NCI-H1105 treated with DMSO at 0.1 percent for 48 hours (cell line): ENCODE results near the gene TRIM54.
"Not testable (repeated sequence)": the region's sequence is repeated elsewhere in the genome, so short reads cannot be mapped to it uniquely, and the experiment has no call there.

Experiments
- DNase-seq: peaks from one replicate; lab custom pipeline; 2025; lab: John Stamatoyannopoulos, UW

Gene TRIM54

DNA sequence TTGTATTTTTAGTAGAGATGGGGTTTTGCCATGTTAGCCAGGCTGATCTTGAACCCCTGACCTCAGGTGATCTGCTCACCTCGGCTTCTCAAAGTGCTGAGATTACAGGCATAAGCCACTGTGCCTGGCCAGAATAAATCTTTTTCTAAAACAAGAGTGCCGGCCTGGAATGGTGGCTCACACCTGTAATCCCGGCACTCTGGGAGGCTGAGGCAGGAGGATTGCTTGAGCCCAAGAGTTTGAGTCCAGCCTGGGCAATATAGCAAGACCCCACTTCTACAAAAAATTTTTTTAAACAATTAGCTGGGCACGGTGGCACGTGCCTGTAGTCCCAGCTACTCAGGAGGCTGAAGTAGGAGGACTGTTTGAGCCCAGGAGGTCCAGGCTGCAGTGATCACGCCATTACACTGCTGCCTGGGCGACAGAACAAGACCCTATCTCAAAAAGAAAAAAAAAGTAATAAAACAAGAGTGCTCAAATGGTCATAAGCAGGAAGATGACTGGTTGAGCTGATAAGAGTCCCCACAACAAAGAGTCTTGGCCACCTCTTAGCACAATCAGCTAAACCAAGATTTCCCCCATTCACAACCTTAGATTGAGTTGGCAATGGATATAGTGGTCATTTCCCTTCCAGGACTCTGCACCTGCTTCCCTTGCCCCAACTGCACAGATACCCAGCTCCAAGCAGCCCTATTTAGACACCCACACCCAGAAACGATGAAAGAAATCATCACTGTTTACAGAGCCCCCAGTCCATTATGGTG is 31.8 kb downstream of the TRIM54 start:
- DNase-seq: no peak

DNA sequence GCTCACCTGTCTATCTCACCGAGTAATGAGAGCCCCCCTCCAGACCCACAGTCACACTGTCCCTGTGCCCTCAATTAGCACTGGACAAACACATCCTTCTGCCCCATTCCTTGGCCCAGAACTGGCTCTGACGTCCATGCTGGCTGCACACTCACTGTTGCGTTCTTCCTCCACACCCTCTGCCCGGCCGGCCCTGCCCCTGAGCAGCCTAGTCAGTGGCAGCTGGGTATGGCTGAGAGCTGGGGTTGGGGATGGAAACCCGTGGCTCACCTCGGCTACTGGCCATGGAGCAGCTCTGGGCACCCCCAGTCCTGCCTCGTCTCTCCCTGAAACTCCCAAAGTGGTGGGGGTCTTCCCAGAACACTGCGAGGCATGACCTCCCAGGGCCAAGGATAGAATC is 32.5 kb downstream of the TRIM54 start:
- DNase-seq: no peak

DNA sequence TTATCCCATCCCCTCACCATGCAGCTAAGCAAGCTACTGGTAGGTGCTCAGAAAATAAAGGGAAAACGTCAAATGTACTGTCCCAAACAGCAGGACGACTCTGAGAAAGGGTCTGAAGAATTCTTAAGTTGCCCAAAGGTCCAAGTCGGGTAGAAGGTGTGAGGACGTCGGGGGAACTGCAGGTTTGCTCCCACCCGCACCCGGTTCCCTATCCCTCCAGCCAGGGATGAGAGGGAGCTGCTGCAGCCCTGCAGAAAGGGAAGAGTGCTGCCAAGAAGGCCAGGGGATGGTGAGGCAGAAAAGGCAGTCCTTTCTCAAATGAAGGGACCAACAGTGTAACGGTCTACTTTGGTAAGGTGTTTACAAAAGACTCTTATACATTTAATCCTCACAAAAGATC is 32.9 kb downstream of the TRIM54 start:
- DNase-seq: no peak

DNA sequence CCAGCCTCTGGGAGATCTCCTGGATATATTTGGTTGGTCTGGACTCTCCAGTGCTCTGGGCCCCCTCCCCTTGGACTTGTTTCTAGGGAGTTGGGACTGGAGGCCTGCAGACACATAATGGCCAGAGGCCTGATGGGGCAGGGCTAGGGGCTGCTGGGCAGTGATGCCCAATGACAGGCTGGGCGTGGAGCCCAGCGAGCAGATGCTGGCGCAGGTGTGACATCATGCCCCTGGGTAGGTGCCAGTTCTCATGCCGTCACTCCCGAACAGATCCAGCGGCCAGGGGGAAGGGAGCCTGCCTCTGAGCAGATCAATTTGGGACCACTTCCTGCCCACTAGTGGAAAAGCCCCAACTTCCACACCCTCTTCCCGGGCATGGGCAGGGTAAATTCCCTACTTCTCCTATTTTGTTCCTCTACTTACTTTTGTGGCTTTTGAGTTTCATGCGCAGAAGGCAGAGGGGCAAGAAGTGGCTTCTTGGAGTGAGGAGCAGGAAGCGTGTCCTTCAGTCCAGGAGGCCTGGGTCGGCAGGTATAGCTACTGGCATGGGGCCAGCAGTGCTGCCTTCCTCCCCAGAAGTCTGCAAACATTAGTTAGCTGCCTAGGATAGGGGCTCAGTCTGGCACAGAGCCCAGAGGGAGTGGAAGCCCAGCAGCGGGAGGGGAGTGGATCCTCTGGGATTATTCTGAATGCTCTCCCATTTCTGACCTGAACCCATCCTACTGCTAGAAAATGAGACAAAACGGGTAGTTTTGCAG is 34.6 kb downstream of the TRIM54 start:
- peak; percentile 64 for DNase-seq

DNA sequence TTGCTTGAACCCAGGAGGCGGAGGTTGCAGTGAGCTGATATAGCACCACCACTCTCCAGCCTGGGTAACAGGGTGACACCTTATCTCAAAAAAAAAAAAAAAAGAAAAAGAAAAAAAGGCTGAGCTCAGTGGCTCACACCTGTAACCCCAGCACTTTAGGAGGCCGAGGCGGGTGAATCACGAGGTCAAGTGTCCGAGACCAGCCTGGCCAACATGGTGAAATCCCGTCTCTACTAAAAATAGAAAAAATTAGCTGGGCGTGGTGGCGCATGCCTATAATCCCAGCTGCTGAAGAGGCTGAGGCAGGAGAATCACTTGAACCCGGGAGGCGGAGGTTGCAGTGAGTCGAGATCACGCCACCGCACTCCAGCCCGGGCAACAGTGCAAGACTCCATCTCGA is 37.6 kb downstream of the TRIM54 start:
- not testable (repeated sequence) for DNase-seq

DNA sequence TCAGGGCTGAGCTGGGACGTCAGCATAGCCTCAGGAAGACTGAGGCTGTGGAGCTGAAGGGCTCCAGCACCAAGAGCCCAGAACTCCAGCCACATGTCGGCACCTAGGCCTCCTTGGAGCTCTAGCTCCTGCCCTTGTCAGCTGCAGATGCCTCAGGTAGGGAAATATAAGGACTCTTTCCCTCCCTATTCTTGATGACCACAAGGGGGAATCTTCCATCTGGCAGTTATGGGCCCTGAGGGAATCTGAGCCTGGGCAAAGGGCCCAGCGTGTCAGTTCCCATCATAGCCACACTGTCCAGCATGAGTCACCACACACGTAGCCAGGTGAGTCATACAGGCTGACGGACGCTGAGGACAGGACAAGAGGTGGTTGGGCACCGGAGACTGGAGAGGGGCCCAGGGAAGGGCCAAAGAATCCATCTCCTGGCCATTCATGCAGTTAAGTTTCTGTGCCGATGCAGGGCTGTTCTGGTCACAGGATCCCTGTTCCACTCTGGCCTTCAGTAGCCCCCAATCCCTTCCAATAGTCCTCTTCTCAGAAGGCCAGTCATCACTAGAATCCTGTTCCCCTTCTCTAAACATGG is 38.8 kb downstream of the TRIM54 start:
- DNase-seq: no peak

DNA sequence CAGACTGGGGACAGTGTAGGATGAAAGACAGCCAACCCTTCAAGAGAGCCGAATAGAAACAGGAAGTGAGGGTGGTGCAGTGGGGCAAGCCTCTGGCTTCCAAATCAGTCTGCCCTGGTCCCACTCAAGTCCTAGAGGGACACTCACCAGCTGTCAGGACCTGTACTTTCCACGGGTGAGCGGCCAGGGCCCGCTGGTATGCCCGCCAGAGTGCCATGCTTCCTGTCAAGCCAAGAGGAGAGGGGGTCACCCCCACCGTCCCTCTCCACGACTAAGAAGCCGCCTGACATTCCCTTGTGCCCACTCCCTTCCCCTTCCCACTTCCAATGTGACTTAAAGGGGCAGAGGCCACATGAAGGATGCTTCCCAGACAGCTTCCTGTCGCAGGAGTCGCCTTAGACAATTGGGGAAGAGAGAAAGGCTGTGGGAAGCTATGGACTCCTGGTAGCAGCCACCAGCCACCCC is 40.1 kb downstream of the TRIM54 start:
- DNase-seq: no peak

DNA sequence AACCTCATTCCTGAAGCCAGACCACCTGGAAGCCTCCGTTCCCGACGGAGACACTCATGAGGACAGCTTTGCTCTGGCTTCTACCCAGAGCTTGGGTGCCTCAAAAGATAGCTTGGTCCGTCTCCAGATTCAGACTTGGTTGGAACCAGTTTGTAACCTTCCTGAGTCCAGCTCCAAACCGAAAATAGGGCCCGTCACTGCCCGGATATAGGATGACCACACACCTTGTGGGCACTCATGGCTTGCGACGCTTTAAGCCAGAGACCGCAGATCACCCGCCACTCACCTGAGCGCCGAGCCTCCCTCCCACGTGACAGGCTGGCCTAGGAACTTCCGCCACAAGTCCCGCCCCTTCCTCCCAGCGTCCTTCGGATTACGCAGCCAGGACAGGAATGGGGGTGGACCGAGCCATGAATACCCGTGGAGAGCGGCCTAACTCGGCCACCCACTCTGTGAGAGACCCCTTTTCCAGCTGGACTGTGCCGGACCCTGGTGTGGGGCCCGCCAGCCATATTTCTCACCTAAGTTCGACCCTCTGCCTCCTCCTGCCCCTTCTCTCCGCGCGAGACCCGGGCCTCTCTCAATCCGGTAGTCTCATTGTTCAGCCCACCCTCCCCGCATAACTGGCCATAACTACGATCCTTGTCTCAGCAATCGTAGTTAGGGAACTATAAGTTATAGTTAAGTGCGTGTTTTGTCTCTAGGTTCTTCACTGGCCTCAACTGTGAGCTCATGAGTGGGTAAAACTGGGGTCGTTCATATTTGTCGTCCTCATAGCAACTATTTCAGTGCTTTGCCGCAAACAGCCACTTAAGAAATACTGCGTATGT is 40.8 kb downstream of the TRIM54 start, which contains the start of gene MPV17:
Gene MPV17 (minus strand): TSS at position 332 of the 830 bp plus-strand sequence. CDS start 580 bp downstream, outside the sequence.
- peak; percentile 79 for DNase-seq

DNA sequence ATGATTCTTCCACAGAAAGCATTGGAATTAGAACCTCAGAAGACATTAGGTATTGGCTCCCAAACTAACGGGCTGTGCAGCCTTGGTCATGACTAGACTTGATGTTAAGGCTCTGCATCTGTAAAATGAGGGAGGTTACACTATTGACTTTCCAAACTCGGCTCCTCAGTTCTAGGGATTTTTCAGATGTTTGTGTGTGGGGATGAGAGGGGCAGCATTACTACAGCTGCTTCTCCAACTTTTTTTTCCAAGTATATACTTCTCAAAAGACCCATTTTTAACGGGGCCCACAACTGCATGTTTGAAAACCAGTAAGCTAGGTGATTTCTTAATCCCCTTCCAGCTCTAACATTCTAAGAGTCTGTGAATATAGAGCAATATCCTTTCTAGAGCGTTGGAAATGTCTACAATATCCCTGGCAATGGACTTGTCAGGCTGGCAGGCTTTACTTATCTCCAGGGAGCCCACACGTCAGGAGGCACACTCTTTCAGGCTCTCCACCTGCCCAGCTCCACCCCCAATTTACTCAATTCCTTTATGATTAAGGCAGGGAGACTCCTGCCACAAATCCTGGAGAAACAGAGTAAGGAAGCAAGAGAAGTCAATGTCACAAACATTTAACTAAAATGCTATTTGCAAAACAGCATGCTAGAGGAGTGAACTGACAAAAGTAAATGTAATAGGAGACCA is 41.5 kb downstream of the TRIM54 start:
- no peak for DNase-seq

DNA sequence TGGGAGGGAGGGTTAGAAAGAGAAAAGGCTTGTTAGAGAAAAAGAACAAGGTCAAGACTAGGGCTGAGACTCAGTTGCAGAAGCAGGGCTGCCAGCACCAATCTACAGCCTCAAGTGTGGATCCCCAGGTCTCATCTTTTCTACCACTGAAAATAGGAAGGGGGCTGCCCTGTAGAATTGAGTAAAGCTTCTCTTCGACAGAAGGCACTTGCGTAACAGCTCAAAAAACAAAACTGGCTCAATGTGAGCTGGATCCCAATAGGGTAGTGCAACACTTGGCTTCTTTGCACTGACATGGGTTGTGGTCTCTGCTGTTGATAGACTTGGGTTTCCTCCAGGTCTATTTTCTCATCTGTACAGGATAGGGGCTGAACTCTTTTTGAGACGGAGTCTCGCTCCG is 42.5 kb downstream of the TRIM54 start:
- no peak for DNase-seq

DNA sequence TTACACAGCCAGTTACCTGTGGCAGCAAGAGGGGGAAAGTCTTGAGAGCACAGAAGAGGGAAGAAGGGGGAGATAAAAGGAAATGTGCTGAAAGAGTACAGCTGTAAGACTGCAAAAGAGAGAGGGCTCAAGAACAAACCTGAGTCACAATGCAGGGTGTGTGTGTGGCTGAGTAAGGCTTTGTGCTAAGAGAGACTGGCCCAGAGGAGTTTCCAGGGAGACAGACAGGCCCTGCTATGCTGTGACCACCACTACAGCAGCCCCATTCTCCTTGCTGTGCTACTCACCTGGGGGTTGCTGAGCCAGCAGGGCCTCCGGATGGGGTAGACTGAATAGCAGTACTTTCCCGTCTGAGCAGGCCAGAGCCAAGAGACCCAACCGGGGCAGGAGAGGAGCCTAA is 53.1 kb downstream of the TRIM54 start:
- no peak for DNase-seq

DNA sequence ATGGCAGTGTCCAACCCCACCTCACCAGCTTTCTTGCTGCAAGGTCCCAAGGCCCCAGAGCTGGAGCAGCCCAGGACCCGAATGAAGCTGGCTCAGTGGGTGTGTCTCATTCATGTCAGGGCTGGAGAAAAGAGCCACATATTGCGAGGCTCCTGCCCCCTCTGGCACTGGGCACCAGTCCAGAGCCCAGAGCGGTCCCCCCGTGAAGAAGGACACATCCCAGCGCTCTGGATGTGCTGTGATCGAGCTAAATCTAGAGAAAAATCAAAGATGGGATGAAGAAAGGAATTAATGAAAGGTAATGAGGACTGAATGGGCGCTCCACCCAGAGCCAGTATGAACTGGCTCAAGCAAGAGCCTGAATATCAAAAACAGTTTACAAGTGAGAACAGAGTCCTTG is 53.9 kb downstream of the TRIM54 start:
- no peak for DNase-seq

DNA sequence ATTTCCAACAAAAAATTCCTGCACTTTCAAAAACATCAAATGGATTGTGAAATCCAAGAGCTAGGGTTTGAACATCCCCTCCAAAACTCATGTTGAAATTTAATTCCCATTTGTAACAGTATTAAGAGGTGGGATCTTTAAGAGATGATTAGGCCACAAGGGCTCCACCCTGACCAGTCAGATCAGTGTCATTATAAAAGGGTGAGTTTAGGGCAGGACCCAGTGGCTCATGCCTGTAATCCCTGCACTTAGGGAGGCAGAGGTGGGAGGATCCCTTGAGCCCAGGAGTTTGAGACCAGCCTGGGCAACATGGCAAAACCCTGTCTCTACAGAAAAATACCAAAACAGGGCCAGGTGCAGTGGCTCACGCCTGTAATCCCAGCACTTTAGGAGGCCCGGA is 65.4 kb downstream of the TRIM54 start:
- DNase-seq: no peak

DNA sequence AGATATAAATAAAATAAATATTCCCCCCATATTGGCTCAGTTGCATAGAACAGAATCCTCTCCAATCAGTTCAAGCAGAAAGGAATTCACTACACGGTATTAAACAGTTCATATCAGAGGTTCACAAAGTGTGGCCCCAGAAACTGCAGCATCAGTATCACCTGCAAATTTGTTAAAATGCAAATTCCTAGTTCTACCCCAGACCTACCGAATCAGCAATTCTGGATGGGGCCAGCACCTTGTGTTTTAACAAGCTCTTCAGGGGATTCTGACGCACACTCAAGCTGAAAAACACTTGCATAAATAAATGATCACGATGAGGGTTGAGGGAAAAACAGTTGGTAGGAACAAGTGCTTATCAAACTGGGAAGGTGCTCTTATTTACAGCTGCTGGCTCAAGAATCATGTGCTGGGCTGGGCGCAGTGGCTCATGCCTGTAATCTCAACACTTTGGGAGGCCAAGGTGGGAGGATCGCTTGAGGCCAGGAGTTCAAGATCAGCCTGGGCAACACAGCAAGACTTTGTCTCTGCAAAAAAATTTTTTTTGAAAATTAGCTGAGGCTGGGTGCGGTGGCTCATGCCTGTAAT is 68.0 kb downstream of the TRIM54 start:
- no peak for DNase-seq

DNA sequence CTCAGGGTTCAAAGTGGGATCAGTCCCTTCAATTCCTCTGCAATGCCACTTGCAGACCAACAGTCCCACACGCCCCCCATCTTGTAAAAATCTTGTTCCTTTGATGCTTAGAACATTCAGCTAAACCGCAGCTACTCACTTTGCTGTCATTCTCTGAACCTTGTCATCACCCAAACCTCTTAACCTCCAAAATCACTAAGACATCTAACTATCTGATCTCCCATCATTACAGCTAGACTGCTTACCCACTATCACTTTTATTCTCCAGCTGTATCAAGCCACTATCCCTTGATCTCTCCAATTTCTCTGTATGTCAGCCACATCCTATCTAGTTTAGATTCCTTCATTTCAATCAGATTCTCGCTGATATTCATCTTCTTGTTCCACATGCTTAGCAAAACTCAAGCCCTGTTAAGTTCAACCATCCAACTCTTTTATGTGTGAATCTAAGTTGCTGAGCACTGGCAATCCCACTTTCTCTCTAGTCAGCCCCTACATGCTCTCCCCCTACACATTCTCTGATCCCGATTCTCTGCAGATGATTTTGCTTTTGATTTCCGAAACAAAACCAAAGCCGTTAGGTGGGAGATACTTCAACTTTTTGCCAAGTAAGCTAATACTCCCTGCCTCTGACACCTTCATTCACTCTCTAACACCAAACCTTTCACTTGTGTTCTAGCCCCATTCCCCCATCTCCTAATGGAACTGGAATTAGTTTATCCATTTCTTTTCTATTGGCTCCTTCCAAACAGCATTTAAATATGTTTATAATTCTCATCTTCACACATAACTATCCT is 69.8 kb downstream of the TRIM54 start:
- DNase-seq: no peak

DNA sequence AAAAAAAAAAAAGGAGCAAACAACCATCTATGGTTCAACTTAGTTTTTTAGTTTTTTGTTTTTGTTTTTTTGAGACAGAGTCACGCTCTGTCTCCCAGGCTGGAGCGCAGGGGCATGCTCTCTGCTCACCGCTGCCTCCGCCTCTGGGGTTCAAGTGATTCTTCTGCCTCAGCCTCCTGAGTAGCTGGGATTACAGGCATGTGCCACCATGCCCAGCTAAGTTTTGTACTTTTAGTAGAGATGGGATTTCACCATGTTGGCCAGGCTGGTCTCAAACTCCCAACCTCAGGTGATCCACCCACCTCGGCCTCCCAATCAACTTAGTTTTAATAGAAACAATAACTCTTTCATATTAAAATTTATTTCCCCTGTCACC is 71.1 kb downstream of the TRIM54 start:
- not testable (repeated sequence) for DNase-seq

DNA sequence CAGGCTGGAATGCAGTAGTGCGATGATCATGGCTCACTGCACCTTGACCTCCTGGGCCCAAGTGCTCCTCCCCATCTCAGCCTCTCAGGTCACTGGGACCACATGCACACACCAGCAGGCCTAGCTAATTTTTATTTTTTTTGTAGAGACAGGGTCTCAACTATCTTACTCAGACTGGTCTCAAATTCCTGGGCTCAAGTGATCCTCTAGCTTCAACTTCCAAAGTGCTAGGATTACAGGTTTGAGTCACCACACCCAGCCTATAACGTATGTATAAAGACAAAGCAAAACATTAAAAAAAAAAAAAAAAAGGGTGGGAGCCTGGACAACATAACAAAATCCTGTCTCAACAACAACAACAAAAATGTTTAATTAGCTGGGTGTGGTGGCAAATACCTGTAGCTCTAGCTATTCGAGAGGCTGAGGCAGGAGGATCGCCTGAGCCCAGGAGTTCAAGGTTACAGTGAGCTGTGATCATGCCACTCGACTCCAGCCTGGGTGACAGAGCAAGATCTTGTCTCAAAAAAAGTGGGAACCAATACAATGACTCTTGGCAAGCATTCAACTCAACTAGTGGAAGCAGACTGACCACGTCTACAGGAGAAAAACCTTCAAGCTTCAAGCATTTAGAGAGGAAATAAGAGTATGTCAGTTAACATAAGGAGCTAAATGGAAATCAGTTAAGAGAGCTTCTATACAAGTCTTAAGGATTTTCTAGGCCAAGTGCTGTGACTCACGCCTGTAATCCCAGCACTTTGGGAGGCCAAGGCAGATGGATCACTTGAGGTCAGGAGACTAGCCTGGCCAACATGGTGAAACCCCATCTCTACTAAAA is 71.8 kb downstream of the TRIM54 start:
- DNase-seq: no peak

DNA sequence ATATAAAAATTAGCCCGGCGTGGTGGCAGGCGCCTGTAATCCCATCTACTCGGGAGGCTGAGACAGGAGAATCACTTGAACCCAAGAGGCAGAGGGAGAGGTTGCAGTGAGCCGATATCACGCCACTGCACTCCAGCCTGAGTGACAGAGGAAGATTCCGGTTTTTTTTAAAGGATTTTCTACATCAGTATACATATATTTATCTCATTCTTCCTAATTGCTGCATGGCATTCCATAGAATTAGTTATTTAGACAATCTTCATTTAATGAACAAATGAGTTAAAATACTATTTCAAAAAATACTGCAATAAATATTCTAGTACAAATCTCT is 72.3 kb downstream of the TRIM54 start:
- no peak for DNase-seq

DNA sequence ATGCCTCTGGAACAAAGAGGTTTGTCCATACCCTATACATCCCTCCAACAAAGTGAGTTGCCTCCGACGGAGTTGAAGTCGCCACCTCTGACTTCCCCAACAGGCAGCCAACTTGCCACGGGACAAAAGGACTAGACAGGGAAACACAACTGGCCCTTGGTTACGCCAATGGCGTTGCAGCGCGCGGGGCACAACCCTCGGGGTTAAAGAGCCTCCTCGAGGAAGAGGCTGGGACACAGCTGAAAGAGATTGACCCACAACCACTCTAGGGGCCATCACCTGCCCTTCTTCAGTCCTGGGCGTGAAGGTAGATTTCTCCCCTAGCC is 73.8 kb downstream of the TRIM54 start:
- DNase-seq: no peak
